HepG2 (cell line): ENCODE results near the gene IL11RA.

Source experiments
- IKZF1 ChIP-seq: fragments of 450-650 bp; IDR thresholded peaks from 2 replicates; pipeline ENCODE4 v1.7.1; 2016
- SETDB1 ChIP-seq: sonication (generic); formaldehyde crosslinking; IDR thresholded peaks from 2 replicates; pipeline ENCODE4 v1.5.1; 2020; ENCODE audit warnings: missing genetic modification reagents, mild to moderate bottlenecking, borderline replicate concordance
- TF ChIP-seq, protein P1 (sequence below): IDR thresholded peaks from 2 replicates; pipeline ENCODE4 v1.6.1; 2016; ENCODE audit warnings: control low read depth
- TF ChIP-seq, protein P2 (sequence below): sonication (generic); formaldehyde crosslinking; IDR thresholded peaks from 2 replicates; pipeline ENCODE4 v1.4.0; 2020; ENCODE audit warnings: mild to moderate bottlenecking, missing genetic modification reagents
- TF ChIP-seq, protein P3 (sequence below): sonication (generic); formaldehyde crosslinking; IDR thresholded peaks from 2 replicates; pipeline ENCODE4 v1.9.0; 2021; ENCODE audit warnings: missing genetic modification reagents, borderline replicate concordance

DNA sequence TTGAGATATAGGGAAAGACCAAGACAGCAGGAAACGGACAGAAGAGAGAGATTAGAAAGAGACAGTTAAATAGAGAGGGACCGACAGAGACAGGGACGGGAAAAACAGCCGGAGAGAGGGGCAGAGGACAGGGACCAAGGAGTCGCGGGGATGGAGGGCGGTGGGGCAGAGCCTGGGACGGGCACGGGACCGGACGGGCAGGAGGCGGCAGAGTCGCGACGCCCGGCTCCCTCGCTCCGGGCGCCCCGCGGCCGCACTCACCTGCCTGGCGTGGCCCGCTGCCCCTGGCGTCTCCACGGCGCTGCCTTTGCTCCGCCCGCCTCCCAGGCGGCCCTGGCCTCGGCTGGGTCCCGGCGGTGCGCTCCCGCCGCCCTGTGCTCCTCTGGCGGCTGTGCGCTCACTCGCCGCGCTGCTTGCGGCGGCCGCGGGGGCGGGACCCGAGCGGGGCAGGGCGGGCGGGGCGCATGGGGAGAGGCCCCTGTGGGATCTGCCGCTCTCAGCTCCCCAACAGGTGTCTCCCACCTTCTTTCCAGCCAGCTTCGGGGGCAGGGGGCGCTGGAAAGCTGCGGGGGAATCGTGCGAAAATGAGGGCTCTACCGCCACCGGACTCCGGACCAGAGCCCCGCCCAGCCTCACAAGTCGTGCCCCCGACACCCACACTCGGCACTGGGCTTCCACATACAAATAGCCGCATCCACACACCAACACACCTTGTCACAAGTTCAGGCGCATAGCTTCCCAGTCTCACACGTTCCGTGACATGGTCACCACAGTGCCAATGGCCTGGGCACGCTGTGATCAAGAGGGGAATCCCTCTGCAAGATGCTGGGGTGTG, 23.1 kb upstream of the IL11RA start, which contains the start of gene ARID3C:
- TF ChIP-seq, protein P1, sequence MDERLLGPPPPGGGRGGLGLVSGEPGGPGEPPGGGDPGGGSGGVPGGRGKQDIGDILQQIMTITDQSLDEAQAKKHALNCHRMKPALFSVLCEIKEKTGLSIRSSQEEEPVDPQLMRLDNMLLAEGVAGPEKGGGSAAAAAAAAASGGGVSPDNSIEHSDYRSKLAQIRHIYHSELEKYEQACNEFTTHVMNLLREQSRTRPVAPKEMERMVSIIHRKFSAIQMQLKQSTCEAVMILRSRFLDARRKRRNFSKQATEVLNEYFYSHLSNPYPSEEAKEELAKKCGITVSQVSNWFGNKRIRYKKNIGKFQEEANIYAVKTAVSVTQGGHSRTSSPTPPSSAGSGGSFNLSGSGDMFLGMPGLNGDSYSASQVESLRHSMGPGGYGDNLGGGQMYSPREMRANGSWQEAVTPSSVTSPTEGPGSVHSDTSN (CRISPR knock-in tag) = no peak
- no peak for TF ChIP-seq IKZF1
- TF ChIP-seq SETDB1 (CRISPR knock-in tag) = no peak
- TF ChIP-seq, protein P2, sequence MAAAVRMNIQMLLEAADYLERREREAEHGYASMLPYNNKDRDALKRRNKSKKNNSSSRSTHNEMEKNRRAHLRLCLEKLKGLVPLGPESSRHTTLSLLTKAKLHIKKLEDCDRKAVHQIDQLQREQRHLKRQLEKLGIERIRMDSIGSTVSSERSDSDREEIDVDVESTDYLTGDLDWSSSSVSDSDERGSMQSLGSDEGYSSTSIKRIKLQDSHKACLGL = no peak
- TF ChIP-seq, protein P3, sequence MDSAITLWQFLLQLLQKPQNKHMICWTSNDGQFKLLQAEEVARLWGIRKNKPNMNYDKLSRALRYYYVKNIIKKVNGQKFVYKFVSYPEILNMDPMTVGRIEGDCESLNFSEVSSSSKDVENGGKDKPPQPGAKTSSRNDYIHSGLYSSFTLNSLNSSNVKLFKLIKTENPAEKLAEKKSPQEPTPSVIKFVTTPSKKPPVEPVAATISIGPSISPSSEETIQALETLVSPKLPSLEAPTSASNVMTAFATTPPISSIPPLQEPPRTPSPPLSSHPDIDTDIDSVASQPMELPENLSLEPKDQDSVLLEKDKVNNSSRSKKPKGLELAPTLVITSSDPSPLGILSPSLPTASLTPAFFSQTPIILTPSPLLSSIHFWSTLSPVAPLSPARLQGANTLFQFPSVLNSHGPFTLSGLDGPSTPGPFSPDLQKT (CRISPR knock-in tag) = no peak
